Activated T-cell treated with anti-CD3 and anti-CD28 coated beads for 48 hours (primary cell): ENCODE results near the gene HNRNPDL.
"Not testable (repeated sequence)": the region's sequence is repeated elsewhere in the genome, so short reads cannot be mapped to it uniquely, and the experiment has no call there.

Source experiments
- DNase-seq: peaks from one replicate; pipeline ENCODE4 v3.0.0-alpha.2; 2020; ENCODE audit warnings: low read depth

Gene HNRNPDL

DNA sequence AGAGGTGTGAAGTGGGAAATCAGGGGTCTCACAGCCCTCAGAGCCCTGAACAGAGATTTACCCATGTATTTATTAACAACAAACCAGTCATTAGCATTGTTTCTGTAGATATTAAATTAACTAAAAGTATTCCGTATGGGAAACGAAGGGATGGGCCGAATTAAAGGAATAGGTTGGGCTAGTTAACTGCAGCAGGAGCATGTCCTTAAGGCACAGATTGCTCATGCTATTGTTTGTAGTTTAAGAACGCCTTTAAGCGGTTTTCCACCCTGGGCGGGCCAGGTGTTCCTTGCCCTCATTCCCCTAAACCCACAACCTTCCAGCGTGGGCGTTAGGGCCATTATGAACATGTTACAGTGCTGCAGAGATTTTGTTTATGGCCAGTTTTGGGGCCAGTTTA lies 44.0 kb downstream of the HNRNPDL start:
- not testable (repeated sequence) for DNase-seq

DNA sequence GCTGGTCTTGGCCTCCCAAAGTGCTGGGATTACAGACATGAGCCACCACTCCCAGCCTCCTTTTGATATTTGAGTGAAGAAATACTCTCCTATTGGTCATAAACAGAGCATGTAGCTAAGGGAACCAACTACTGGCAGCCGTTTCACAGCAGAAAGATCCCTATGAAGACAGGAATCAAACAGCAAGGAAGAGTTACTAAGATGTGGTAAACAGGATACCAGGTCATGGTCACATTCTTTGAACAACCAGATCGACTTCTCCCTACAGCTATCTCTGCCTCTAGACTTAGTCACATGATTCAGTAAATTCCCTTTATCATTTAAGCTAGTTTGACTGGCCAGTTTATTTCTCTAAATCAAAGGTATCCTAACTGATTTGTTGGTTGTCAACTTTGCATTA lies 47.5 kb downstream of the HNRNPDL start:
- no peak for DNase-seq

DNA sequence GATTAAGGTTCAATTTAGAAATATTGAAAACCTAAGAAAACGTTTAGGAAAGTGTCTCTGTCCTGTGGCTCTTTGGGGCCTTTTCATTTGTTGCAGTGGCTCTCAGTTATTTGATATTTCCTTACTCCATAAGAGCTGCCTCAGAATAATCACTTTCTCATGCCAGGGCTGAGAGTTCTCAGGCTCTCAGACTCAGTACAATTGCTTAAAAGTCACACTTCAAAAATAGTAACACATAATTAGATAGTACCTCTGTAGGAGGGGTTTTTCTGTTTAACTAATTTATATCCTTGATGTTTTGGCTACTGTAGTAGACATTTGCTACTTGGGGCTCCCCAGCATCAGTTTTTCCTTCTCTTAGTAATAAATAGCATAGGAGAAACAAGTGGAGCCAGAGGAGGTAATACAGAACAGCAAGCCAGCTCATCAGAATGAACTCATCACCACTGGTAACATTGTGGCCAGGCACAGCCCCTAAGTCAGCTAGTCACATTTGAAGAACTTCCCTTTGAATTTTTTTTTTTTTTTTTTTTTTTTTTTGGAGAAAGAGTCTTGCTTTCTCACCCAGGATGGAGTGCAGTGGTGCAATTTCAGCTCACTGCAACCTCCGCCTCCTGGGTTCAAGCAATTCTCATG lies 48.5 kb downstream of the HNRNPDL start:
- no peak for DNase-seq

DNA sequence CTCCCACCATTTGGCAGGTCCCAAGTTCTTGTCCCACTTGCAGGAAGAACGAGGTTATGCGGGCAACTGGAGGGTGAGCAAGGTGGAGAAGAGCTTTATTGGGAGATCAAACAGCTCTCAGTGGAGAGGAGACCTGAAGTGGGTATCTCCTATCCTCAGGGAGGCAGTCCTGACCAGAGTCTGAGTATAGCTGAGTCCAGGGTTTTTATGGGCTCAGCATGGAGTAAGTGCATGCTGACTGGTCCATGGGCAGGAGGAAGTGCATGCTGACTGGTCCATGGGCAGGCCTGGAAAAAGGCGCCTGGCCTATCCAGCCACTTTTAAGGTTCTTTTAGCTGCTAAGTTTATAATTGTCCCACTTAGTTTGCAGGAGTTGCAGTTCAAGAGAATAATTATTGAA lies 49.0 kb downstream of the HNRNPDL start:
- DNase-seq: no peak

DNA sequence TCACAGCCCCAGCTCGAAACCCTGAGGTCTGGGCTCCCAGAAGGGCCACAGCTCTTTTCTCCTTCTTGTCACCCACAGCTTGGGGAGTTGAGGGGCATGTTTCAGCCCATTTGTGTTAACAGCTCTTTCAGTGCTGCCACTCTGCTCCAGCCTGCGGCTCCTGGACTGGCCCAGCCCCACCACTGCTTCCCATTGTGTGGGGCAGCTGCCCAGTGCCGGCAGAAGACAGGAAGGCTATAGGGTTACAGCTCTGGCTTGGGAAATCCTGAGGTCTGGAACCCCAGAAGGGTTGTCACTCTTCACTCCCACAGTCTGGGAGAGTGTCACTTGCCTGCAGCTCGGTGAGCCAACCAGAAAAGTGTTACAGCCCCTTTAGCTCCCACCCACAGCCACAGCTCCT lies 49.4 kb downstream of the HNRNPDL start:
- DNase-seq: no peak

DNA sequence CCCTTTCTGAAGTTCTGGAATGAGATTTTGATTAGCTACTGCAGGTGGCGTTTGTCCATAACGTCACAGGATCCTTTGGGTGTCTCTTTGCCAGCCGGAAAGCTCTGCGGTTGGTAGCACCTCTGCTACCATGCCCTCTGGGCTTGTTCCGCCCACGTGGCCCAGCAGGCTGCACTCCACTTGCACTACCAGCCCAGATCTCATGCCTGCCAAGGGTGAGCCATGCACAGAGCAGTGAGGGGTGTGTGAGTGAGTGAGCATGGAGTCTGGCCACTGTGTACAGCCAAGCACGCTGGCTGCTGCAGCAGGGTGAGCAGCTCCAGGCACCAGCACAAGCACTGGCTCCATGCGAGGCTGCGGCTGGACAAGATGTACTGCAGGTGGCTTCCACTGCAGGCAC lies 49.9 kb downstream of the HNRNPDL start:
- DNase-seq: no peak

DNA sequence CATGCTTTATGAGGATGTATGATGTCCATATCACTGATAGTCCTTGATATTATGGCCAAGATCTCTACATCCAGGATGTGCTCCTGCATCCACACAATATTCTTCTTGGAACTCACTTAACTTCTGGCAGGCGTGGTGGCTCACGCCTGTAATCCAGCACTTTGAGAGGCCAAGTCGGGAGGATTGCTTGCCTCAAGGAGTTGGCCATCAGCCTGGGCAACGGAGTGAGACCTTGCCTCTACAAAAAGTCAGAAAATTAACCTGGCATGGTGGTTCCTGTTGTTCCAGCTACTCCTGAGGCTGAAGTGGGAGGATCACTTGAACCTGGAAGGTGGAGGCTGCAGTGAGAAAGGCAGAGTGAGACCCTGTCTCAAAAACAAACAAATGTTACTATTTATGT lies 54.2 kb downstream of the HNRNPDL start:
- DNase-seq: no peak

DNA sequence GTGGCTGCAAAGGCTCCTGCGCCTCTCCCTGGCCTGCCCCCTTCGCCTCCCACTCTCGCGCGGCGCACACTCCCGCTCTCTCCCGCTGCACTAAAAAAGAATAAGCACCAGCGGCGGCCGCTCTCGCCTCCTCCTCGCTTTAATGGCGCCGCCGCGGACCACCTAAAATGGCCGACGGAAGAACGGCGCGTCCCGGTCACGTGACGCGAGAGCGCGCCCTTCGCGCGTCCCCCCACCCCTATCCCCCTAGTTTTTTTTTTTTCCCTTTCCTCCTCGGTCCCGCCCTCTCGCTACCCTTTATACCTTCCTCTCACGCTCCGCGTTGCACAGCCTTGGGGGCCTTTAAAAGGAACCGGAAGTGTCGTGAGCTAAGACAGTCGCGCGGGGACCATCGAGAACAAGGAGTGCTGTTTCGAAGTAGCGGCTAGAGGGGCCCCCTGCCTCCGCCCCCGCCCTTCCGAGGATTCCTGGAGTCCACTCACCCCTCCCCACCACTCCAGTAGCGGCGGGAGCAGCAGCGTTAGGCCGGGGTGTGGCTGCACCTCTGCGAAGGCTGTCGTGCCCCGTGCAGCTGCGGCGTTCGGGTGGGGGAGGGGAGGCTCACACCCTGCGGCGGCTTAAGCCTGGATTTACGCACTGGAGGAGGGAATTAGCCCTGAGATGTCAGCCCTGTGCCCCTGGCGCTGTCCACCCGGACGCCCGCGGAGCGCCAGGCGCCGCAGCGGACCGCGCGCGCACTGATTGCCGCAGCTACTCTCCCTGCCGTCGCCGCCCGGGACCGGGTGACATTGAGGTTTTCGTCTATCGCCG lies 56.2 kb downstream of the HNRNPDL start, which contains the start of gene HNRNPD:
HNRNPD (minus strand) TSS at position 176 of the 810 bp plus-strand sequence. CDS start 313 bp downstream, outside the sequence.
- DNase-seq: peak; percentile 92

DNA sequence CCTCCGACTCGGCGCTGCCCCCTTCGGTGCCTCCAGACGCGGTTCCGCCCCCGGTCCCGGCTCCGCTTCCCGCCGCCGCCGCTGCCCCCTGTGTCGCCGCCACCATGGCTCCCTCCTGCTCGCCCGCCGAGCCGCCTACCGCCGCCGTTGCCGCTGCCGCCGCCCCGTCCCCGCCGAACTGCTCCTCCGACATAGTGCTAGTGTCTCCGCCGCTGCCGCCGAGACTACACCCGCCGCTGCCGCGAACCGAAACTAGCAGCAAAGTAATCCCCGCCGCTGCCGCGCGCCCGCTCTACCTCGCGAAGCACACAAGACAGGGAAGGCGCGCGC lies 56.8 kb downstream of the HNRNPDL start:
- DNase-seq: peak; percentile 47
